Measurements from ENCODE around the gene MLH3. TPM values are rescaled to one million over a fixed set of nuclear protein-coding genes. Genes with fewer than 3 reads are reported as not detected.

MLH3 gene
- total RNA-seq, 1 experiment from 2014 or later = 23.0 TPM

DNA sequence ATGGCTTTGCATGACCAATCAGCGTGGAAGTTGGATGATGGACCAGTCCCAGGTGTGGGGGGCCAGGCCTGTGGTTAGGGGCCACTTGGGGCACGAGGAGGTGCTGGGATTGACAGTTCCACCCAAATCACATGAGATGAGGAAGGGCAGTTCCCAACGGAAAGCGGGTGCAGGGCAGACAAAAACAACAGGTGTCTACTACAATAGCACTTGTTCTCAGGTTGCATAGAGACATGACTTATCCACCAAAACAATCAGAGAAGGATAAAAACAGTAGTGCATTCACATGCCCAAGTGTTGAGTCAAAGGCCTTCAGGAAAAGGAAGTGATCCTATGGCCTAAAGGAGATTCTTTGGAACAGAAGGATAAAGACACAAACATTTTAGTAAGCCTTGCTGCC is 63.1 kb downstream of the MLH3 start:
- Histone ChIP-seq H3K27me3 (ENCODE audit: insufficient read depth, low read length) (no peaks in the 10 kb centered on the region), H2BK5ac (ENCODE audit: insufficient read length, low read length) (no peak overlapping the region), H3K9ac (ENCODE audit: extremely low read depth, insufficient read length, low read length) (no peak overlapping the region), H2BK120ac (ENCODE audit: low read depth, low read length, poor library complexity, severe bottlenecking) (no peak overlapping the region), H4K5ac (ENCODE audit: insufficient read length, low read depth, low read length) (no peak overlapping the region), H3K79me2 (ENCODE audit: insufficient read depth, low read length) (no peaks in the 10 kb centered on the region), H3K23ac (ENCODE audit: insufficient read length, low read depth, low read length) (no peak overlapping the region), H2BK15ac (ENCODE audit: low read depth, low read length) (no peak overlapping the region), H2AK5ac (ENCODE audit: insufficient read length, low read length) (no peak overlapping the region), H4K20me1 (ENCODE audit: control insufficient read depth, insufficient read depth, insufficient read length) (no peaks in the 10 kb centered on the region), H3K27ac (ENCODE audit: insufficient read length, low read depth, low read length) (no peak overlapping the region), H4K8ac (replicated peaks; ENCODE audit: insufficient read length, low read depth, low read length) (no peak overlapping the region), H3K79me1 (ENCODE audit: insufficient read depth, low read depth, low read length, poor library complexity, severe bottlenecking) (no peaks in the 10 kb centered on the region), H3K14ac (ENCODE audit: insufficient read depth, low read length) (no peak overlapping the region), H3K23me2 (ENCODE audit: insufficient read length, low read depth, low read length, poor library complexity, severe bottlenecking) (no peaks in the 10 kb centered on the region), H3K18ac (ENCODE audit: insufficient read length, low read depth, low read length) (no peak overlapping the region), H3K4ac (ENCODE audit: low read depth, low read length) (no peak overlapping the region), H4K91ac (ENCODE audit: insufficient read length, low read depth, low read length) (no peak overlapping the region), H3K56ac (ENCODE audit: insufficient read length, low read depth, low read length) (no peak overlapping the region), H3T11ph (ENCODE audit: low read length) (no peak overlapping the region), H2BK12ac (ENCODE audit: insufficient read length, low read depth, low read length) (no peak overlapping the region), H3K4me1 (ENCODE audit: insufficient read depth, low read length) (no peaks in the 10 kb centered on the region; the same call in 1 of the 2 replicates), H3K4me2 (ENCODE audit: insufficient read depth, insufficient read length, low read length) (no peak overlapping the region), H3K9me3 (ENCODE audit: control insufficient read depth, low read depth, low read length) (no peaks in the 10 kb centered on the region), H2AFZ (ENCODE audit: low read length) (no peak overlapping the region), H2BK20ac (ENCODE audit: low read depth, low read length, poor library complexity, severe bottlenecking) (no peak overlapping the region)
- DNase-seq = no peak
- Mint-ChIP-seq H3K27ac (no peak overlapping the region), H3K27me3 (ENCODE audit: low read depth) (no peaks in the 10 kb centered on the region), H3K9me3 (no peaks in the 10 kb centered on the region), H3K4me3 (no peak overlapping the region), H3K36me3 (ENCODE audit: insufficient read depth in 1 of 3, low read depth in 3 of 3) (no peaks in the 10 kb centered on the region; a peak in 1 of 7 replicates), H3K4me1 (peaks cover 6 to 13% of the 10 kb centered on the region in 2 experiments)
- TF ChIP-seq, protein P1, sequence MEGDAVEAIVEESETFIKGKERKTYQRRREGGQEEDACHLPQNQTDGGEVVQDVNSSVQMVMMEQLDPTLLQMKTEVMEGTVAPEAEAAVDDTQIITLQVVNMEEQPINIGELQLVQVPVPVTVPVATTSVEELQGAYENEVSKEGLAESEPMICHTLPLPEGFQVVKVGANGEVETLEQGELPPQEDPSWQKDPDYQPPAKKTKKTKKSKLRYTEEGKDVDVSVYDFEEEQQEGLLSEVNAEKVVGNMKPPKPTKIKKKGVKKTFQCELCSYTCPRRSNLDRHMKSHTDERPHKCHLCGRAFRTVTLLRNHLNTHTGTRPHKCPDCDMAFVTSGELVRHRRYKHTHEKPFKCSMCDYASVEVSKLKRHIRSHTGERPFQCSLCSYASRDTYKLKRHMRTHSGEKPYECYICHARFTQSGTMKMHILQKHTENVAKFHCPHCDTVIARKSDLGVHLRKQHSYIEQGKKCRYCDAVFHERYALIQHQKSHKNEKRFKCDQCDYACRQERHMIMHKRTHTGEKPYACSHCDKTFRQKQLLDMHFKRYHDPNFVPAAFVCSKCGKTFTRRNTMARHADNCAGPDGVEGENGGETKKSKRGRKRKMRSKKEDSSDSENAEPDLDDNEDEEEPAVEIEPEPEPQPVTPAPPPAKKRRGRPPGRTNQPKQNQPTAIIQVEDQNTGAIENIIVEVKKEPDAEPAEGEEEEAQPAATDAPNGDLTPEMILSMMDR (conservative IDR thresholded peaks at IDR 0.05) = no peak
- WGBS (ENCODE audit: extremely low coverage, insufficient read length, low lambda C conversion rate) = no CpG with 5 or more reads among the region's 4 CpGs

Measured in H9 (cell line).